GM21528 (cell line): Measurements from ENCODE around the gene ZDHHC8.

Source experiments
- ATAC-seq: cut with Tn5 transposase; IDR thresholded peaks from one replicate; pipeline ENCODE4 v1.9.1; 2021; ENCODE audit warnings: mild to moderate bottlenecking, moderate library complexity; ENCODE audit not compliant: unreplicated experiment, low FRiP score

ZDHHC8 gene

DNA sequence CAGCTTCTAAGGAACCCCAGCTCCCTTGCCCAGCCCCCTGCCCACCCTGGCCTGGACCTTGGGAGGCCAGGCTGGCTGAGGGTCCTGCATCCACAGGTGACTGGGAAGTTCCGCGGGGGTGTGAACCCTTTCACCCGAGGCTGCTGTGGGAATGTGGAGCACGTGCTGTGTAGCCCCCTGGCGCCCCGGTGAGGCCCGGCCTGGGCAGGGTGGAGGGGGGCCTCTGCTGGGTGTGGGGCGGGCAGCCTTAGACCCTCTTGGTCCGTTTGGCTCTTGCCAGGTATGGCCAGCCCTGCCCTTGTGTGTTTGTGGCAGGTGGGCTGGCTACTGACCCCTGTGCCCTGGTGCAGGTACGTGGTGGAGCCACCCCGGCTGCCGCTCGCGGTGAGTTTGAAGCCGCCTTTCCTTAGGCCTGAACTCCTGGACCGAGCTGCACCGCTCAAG is 8.9 kb downstream of the ZDHHC8 start:
- ATAC-seq: no peak

DNA sequence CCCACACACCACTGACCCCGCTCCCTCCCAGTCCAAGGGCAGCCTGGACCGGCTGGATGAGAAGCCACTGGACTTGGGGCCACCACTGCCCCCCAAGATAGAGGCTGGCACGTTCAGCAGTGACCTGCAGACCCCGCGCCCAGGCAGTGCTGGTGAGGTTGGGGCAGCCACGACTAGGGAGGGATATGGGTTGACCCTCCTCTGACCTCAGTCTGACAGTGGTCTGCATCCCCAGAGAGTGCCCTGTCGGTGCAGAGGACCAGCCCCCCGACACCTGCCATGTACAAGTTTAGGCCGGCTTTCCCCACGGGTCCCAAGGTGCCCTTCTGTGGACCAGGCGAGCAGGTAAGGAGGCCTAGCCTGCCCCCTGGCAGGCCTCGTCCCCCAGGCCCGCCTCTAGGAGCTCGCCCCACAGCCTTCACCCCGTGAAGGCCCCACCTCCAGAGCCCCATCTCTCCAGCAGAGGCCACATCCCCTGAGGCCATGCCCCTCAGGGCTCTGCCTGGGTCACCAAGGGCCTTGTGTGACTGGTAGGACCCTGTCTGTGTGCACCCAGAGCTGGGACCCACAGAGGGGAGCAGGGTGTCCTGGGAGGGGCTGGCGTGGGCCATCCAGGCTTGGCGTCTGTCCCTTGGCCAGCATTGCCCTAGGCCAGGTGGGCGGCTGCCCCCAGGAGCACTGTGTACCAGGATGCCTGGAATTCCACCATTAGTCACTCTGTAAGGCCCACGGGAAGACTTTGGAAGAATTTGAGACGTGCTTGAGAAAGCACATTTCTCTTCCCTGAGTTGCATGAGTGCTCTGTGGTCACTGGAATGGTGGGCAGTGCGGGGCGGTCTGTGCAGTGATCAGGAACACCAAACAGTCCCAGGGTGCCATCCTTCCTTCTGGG is 9.8 kb downstream of the ZDHHC8 start:
- ATAC-seq: no peak

DNA sequence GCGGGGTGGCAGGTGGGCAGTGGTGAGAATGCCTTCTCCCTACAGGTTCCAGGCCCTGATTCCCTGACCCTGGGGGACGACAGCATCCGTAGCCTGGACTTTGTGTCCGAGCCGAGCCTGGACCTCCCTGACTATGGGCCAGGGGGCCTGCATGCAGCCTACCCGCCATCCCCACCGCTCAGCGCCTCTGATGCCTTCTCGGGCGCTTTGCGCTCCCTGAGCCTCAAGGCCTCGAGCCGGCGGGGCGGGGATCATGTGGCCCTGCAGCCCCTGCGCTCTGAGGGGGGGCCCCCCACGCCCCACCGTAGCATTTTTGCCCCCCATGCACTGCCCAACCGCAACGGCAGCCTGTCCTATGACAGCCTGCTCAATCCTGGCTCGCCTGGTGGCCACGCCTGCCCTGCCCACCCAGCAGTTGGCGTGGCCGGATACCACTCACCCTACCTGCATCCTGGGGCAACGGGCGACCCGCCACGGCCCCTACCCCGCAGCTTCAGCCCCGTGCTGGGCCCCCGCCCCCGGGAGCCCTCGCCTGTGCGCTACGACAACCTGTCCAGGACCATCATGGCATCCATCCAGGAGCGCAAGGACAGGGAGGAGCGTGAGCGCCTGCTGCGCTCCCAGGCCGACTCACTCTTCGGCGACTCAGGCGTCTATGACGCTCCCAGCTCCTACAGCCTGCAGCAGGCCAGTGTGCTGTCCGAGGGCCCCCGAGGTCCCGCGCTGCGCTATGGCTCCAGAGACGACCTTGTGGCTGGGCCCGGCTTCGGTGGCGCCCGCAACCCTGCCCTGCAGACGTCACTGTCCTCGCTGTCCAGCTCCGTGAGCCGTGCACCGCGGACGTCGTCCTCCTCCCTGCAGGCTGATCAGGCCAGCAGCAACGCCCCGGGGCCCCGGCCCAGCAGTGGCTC is 11.4 kb downstream of the ZDHHC8 start:
- ATAC-seq: no peak

DNA sequence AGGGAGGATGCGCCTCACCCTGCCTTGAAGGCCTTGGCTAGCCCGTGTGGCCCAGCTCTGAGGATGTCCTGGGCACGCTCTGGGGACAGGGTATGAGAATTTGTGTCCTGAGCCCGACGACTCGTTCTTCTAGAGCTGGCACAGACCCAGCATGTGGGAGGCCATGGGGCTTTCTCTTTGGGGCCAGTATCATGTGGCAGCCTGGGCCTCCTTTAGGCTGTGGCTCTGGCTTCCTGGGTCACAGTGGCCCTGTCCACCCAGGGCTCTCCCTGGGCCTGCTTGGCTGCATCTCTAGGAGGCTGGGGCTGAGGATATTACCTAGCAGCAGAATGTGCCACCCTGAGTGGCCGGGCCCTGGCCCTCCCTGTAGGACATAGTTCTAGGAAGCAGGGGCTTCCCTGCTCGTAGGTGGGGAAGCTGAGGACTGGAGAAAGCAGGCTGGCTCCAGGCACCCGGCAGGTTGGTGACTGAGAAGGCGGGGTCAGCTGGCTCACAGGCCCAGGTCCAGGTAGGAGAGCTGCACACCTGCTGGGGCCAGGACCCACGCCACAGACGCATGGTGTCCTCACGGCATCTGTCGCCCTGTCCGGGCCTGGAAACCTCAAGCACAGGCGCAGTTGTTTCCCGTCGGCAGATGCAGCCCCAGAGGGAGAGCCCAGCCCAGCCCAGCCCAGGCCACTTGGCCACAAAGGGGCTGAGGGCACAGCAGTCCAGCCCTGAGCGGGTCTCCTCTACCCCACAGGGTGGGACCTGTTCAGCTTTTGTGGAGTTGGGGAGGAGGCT is 12.5 kb downstream of the ZDHHC8 start:
- no peak for ATAC-seq

DNA sequence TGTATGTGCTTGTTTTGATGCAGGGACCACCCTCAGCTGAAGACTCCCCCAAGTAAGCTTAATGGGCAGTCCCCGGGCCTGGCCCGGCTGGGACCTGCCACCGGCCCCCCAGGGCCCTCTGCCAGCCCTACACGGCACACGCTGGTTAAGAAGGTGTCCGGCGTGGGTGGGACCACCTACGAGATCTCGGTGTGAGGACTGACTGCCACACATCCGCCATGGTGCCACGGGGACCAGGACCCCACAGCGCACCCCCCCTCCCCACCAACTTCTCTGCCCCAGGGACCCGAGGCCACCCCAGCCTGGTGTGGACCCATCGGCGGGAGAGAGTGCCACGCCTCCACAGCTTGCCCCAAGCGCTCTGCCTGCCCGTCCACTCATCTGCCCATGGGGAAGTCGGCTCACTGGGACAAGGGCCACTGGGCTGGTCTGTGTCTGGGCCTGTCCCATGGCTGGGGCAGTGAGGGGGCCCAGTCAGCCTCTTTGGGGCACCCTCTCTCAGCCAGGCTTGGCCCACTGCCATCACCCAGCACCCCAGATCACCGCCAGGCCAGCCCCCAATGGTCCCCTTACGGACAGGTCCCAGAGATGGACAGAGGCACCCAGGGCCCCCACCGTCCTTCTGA is 13.7 kb downstream of the ZDHHC8 start:
- ATAC-seq: no peak

DNA sequence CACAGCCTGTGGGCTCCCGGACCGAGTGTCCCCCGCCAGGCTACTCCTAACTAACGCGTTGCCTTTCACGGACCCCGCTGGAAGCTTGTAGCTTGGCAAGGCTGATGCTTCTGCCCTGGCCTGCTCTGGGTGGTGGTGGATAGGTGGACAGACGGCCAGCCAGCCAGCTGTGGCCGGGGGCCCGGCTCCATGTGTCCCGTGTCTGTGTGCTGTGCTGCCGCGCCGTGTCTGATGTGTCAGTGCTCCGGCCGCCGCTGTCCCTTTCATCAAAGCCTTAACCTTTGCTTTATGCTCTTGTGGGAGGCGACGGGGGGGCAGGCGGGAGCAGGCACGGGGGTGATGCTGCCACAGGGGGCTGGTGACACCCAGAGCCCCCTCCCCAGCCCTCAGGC is 14.2 kb downstream of the ZDHHC8 start:
- ATAC-seq: no peak

DNA sequence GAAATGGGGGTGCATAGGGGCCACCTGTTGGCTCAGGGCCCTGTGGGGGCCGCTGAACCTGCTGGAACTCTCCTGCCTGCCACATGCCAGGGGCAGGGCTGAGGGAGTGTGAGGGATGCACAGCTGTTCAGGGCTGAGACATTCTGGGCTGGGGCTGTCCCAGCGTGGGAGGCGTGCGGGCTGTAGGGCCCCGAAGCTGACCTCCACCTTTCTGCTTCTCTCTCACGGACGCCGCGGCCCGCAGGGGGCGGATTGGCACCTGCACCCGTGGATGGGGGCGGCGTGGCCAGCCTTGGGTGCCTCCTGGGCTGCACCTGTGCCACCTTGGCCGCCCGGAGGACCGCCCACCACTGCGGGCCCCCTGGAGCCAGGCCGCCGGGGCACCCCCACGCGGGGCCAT is 15.2 kb downstream of the ZDHHC8 start:
- ATAC-seq: no peak

DNA sequence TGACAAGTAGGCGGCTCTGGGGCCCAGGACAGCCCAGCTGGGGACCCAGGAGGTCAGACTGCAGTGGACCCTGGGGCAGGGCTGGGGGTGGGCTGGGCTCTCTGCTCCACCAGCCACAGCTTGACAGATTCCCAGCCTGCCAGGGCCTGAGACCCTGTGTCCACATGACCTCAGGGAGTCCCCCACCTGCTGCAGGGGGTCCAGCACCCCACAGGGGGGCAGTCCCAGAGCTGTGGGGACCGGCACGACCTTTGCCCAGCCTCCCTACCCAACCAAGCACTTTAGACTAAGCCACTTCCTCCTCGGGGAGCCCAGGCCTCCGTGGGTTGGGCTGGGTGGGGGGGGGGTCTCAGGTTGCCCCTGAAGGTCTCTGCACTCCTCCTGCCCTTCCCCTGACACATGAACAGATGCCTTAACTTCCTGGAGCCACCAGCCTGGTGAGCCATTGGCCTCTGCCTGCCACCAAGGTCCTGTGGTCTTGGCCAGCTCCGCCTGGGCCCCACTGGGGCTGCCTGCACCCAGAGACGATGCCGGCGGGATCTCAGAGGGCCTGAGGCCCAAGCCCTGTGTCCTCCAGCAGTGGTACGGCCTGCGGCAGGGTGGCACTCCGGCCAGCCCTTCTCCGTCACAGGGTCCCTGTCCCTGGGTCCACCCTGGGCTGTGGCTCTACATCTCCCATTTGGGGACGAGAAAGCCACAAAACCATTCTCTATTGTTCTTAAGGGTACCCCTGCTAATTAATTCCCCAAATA is 15.8 kb downstream of the ZDHHC8 start:
- no peak for ATAC-seq

DNA sequence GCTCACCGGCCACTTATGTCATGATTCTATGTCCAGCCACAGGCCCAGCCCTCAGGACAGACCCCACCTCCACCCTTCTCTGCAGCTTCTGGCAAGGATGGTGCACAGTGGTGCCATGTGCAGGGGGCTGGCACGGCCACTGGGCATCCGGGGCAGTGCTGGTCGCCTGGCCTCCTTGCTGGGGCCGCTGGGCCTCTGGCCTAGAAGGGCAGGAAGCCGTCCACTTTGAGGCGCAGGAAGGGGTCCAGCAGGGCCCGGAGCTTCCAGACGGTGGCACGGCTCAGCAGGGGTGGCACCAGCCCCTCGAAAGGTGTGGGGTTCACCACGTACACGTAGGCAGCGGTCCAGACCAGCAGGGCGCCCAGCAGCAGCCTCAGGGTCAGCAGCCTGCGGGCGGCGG is 16.8 kb downstream of the ZDHHC8 start:
- no peak for ATAC-seq

DNA sequence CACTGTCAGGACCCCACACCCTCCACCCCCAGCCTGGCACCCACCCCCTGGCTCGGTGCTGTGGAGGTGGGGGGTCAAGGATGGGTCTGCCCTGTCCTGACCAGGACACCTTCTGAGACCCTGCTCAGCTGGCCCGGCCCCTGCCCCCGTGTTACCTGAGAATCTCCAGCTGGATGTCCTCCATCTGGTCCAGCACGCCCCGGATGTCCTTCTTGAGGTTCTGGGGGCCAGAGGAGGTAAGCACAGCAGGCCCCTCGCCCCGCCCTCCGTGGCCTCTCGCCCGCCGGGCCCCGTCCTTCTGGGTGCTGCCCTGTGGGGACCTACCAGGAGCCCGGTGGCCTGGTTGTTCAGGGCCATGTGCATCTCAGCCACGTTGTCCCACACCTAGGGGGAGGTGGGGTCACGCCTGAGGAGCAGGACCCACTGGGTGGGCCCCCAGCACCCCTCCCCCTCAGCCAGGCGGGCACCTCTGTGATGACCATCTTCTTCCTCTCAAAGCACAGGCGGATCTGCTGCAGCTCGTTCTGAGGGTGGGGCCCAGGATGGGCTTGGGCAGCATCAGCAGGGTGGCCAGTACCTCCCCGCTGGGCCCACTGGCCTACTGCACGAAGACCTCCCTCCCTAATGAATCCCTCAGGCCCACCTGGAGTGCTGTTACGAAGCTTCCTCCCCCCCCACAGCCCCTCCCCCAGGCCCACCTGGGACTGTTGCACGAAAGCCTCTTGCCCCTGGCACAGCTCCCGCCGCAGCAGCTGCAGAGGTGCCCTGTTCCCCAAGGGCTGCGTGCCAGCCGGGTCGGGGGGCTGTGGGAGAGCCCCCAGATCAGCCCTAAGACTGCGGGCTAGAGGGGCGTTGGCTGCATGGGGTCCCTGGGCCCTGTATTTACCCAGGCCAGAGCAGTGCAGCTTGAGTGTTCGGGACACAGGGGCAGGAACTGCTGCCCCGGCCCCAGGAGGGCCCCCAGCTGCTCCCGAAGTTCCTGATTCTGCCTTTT is 17.9 kb downstream of the ZDHHC8 start:
- ATAC-seq: no peak

DNA sequence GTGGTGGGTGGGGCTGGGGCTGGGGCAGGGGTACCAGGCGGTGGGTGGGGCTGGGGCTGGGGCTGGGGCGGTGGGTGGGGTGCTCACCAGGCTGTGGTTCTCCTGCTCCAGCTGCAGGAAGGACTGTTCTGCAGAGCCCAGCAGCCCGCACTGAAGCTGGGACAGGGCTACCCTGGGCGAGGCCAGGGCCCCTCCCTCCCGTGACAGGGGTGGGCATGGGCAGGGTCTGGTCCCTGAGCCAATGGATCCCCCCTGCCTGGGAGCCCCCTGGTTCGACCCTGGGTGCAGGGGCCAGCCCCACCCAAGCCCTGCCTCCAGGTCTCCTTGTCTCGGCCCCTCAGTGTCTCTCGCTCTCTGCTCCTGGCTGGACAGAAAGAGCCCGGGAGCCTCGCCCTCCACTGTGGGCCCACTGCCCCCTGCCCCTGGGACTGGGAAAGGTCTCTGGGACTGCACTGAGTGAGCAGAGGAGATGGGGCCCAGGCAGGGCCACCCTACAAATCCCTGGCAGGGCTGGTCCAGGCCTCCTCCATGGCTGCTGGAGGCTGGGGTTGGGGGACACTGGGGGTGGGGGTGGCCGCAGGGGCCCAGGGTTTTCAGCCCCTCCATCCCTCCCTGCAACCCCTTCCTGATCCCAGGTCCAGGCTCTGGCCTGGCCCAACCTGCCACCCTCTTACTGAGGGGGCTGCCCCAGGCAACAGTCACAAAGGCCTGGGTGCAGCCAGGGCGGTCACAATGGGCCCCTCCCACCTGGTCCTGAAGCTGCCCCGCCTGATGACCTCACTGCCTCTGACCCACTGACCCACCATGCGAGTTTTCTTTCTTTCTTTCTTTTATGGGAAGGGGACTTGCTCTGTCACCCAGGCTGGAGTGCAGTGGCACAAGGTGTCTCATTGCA is 19.0 kb downstream of the ZDHHC8 start, which contains the start of gene CCDC188:
Gene CCDC188 (minus strand): TSS at position 675 of the 895 bp plus-strand sequence. CDS start 69 bp downstream, at position 606.
- ATAC-seq: no peak

DNA sequence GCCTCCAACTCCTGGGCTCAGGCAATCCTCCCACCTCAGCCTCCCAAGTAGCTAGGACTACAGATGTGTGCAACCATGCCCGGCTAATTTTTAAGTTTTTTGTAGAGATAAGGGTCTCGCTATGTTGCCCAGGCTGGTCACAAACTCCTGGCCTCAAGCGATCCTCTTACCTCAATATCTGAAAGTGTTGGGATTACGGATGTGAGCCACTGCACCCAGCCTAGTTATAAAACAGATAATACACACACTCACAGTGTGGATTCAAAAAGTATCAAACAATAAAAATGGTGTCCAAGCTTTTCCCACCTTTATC is 19.6 kb downstream of the ZDHHC8 start:
- ATAC-seq: no peak

DNA sequence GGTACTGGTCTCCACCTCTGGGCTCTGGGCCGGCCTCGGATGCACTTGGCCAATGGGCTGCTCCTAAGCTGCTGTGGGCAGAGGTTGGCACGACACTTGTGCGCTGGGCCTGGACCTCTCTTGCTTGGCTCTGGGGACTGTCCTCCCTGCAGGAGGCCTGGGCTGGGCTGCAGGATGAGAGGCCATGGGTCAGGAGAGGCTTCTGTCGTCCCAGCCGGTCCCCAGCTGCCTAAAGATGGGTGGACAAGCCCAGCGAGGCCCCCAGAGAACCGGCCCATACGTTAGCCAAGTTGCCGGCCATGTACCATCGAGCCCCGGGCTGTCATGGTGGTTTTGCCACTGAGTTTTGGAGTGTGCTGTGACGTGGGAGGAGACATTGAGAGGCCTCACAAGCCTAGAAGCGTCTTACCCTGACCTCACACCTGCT is 20.9 kb downstream of the ZDHHC8 start:
- no peak for ATAC-seq

DNA sequence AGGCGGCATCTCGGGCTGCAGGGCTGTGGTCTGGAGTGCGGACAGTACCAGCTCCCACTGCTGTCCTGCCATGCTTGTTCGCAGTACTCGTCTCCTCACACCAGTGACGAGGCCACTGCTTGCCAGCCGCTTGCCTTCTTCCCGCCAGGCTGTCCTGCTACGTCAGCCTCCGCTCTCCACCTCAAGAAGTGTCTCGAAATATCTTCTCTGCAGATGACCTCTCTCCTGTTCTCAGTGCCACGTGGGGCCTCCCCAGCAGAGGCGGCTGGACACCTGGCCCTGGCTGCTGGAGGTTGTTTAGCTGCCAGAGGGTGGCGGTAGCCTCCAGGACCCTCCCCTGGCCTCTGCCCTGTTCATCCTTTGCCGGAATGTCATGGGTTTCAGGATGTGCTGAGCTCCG is 22.3 kb downstream of the ZDHHC8 start:
- ATAC-seq: no peak

DNA sequence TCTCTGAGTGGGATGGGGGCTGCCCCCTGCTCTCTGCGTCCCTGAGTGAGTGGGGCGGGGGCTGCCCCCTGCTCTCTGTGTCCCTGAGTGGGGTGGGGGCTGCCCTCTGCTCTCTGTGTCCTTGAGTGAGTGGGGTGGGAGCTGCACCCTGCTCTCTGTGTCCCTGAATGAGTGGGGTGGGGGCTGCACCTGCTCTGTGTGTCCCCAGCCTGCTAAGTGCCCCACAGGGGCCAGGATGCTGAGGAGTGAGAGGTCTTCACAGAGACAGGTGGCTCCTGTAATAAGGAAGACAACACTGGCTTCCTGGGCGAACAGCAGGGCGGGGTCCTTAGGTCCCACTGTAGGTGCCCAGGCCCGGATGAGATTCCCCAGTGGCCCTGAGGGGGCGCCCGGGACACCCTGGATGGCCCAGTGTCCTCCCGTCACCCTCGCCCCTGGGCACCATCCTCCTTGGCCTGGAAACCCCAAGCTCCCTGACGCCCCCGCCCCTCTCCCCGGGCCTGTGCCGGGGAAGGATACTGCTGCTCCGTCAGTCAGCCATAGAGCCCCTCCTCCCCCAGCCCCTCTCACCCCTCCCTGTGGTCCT is 23.1 kb downstream of the ZDHHC8 start:
- ATAC-seq: no peak

DNA sequence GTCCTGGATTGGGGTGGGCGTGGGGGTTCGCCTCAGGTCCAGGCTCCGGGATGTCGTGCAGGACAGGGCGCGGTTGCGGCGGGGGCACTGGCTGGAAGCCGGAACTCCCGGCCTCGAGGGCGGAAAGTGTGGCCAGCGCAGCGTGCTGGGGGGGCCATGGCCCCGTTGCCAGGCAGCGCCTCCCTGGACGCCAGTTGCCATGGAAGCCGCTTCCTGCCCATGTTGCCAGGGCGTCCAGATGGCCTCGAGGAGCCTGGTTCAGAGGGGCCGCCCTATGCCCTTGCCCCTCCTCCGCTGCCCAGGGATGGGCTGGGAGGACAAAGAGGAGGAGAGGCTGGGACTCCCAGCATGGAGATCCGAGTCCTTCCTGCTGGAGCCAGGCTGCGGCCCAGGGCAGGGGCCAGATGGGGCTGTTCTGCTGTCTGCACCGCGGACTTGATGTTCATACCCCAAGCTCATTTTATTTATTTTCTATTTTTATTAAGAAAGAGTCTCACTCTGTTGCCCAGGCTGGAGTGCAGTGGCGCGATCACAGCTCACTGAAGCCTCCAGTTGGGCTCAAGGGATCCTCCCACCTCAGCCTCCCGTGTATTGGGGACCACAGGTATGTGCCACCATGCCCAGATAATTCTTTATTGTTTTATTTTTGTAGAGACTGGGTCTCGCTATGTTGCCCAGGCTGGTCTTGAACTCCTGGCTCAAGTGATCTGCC is 23.9 kb downstream of the ZDHHC8 start:
- ATAC-seq: no peak
